Measurements from ENCODE around the gene DIAPH2. TPM values are rescaled to one million over a fixed set of nuclear protein-coding genes. Genes with fewer than 3 reads are reported as not detected.

DIAPH2 gene
- total and polyA plus RNA-seq, 12 donors = 1.8 to 13.6 (median 10.1) TPM

GRCh38 chrX:97310373-97310772 is 625.7 kb downstream of the DIAPH2 start:
- Histone ChIP-seq H3K36me3 (no peaks in the 10 kb centered on the region), H3K9me3 (no peaks in the 10 kb centered on the region), H3K27me3 (peaks cover 0 to 8% (median 0%) of the 10 kb centered on the region in 7 donors), H3K4me1 (no peaks in the 10 kb centered on the region), H3K27ac (no peak overlapping the region), H3K4me3 (no peak overlapping the region)
- DNase-seq = no peak
- no peak for TF ChIP-seq CTCF (IDR thresholded peaks at IDR 0.05)
- intact Hi-C loops (cut with DNase I) = no loop called here
- ATAC-seq = no peak
- WGBS, 2 donors = 62 to 80% methylated on average over 8 of the region's 8 CpGs

GRCh38 chrX:97311066-97311778 is 626.6 kb downstream of the DIAPH2 start:
- no peak for TF ChIP-seq CTCF (IDR thresholded peaks at IDR 0.05)
- intact Hi-C loops (cut with DNase I) = no loop called here
- Histone ChIP-seq H3K27me3 (peaks cover 0 to 8% (median 0%) of the 10 kb centered on the region in 7 donors), H3K36me3 (no peaks in the 10 kb centered on the region), H3K4me3 (no peak overlapping the region), H3K9me3 (no peaks in the 10 kb centered on the region), H3K4me1 (no peaks in the 10 kb centered on the region), H3K27ac (no peak overlapping the region)
- WGBS, 2 donors = 60 to 73% methylated on average over 4 of the region's 4 CpGs
- ATAC-seq (no peak), DNase-seq (no peak)

- H3K27me3 ChIP-seq = peaks cover 0 to 8% (median 0%) of the 10 kb centered on the region in 7 donors
Measured at GRCh38 chrX:97314345-97314744, 629.7 kb downstream of the DIAPH2 start.

GRCh38 chrX:97315939-97316338 is 631.3 kb downstream of the DIAPH2 start:
- H3K27me3 ChIP-seq = no peaks in the 10 kb centered on the region
- H3K4me1 ChIP-seq = no peaks in the 10 kb centered on the region
- 88 to 94% methylated on average over 7 of the region's 7 CpGs for WGBS, 2 donors
- H3K9me3 ChIP-seq = no peaks in the 10 kb centered on the region
- no peak overlapping the region for H3K4me3 ChIP-seq
- no peak overlapping the region for H3K27ac ChIP-seq
- intact Hi-C loops (cut with DNase I) = no loop called here
- ATAC-seq = no peak
- no peak for DNase-seq
- H3K36me3 ChIP-seq = no peaks in the 10 kb centered on the region
- TF ChIP-seq CTCF (IDR thresholded peaks at IDR 0.05) = peak in 1 of 9 donors; percentile 19

More at GRCh38 chrX:97314345-97314744, 629.7 kb downstream of the DIAPH2 start:
- H3K4me3 ChIP-seq = no peak overlapping the region
- no peak for DNase-seq
- no peak for TF ChIP-seq CTCF (IDR thresholded peaks at IDR 0.05)
- intact Hi-C loops (cut with DNase I) = no loop called here
- no peaks in the 10 kb centered on the region for H3K4me1 ChIP-seq
- WGBS, 2 donors = 38 to 63% methylated on average over 1 of the region's 1 CpG
- H3K9me3 ChIP-seq = no peaks in the 10 kb centered on the region
- H3K36me3 ChIP-seq = no peaks in the 10 kb centered on the region
- no peak for ATAC-seq
- no peak overlapping the region for H3K27ac ChIP-seq

Data from heart right ventricle (tissue), 16 donors.